WTC11 (cell line): ENCODE data around the gene CDK2AP2. TPM values are rescaled to one million over a fixed set of nuclear protein-coding genes. Genes with fewer than 3 reads are reported as not detected.

Experiments used
- ATAC-seq: fragments of 200-7000 bp; cut with Tn5 transposase; 2 replicates; pipeline ENCODE4 v1.10.0; 2021; ENCODE audit warnings: mild to moderate bottlenecking, moderate library complexity
- CTCF ChIA-PET: fragments of 300-600 bp; sonication (Branson Sonifier 250); formaldehyde crosslinking; loops from one replicate; lab custom pipeline; 2021; ENCODE audit warnings: antibody characterized with exemption; lab: Charles Lee
- POLR2A ChIA-PET: fragments of 350-600 bp; sonication (Branson Sonifier 250); formaldehyde crosslinking; loops from one replicate; lab custom pipeline; 2021; ENCODE audit warnings: antibody characterized with exemption; lab: Charles Lee
- DNase-seq: peaks from one replicate; pipeline ENCODE4 v3.0.0; 2021; ENCODE audit warnings: low spot score
- H3K27ac Mint-ChIP-seq: 2 replicates; pipeline ENCODE4 v1.8.0; 2021; ENCODE audit warnings: mixed read lengths
- H3K27me3 Mint-ChIP-seq: 2 replicates; pipeline ENCODE4 v1.8.0; 2021; ENCODE audit warnings: low read depth, mild to moderate bottlenecking, moderate library complexity, mixed read lengths
- H3K36me3 Mint-ChIP-seq: 2 replicates; pipeline ENCODE4 v1.8.0; 2021; ENCODE audit warnings: mixed read lengths
- H3K4me1 Mint-ChIP-seq: 2 replicates; pipeline ENCODE4 v1.8.0; 2022; ENCODE audit warnings: mixed read lengths
- H3K4me3 Mint-ChIP-seq: 2 replicates; pipeline ENCODE4 v1.8.0; 2021; ENCODE audit warnings: mild to moderate bottlenecking, moderate library complexity, mixed read lengths
- H3K9me3 Mint-ChIP-seq: 2 replicates; pipeline ENCODE4 v1.8.0; 2021; ENCODE audit warnings: mixed read lengths
- FOXJ3 ChIP-seq: sonication (generic); formaldehyde crosslinking; IDR thresholded peaks from 2 replicates; pipeline ENCODE4 v1.9.0; 2021; ENCODE audit warnings: missing genetic modification reagents, mild to moderate bottlenecking, borderline replicate concordance
- FOXP1 ChIP-seq: sonication (generic); formaldehyde crosslinking; IDR thresholded peaks from 2 replicates; pipeline ENCODE4 v1.8.0; 2022; ENCODE audit warnings: missing genetic modification reagents, mild to moderate bottlenecking, moderate library complexity, borderline replicate concordance
- SMAD4 ChIP-seq: sonication (generic); formaldehyde crosslinking; IDR thresholded peaks from 2 replicates; pipeline ENCODE4 v1.8.0; 2022; ENCODE audit warnings: mild to moderate bottlenecking, missing genetic modification reagents
- TEAD1 ChIP-seq: sonication (generic); formaldehyde crosslinking; IDR thresholded peaks from 2 replicates; pipeline ENCODE4 v1.8.0; 2022; ENCODE audit warnings: mild to moderate bottlenecking, missing genetic modification reagents
- ZBTB21 ChIP-seq: sonication (generic); formaldehyde crosslinking; IDR thresholded peaks from 2 replicates; pipeline ENCODE4 v1.8.1; 2023; ENCODE audit warnings: mild to moderate bottlenecking, missing genetic modification reagents, borderline replicate concordance
- total RNA-seq: library from RNA; stranded (reverse); gene quantifications from 3 replicates; pipeline ENCODE4 v1.2.3, GENCODE V29; 2021
- TF ChIP-seq, protein P1 (sequence below): fragments of 200-600 bp; IDR thresholded peaks from 2 replicates; pipeline ENCODE4 v1.8.0; 2022; ENCODE audit warnings: antibody characterized with exemption
- TF ChIP-seq, protein P2 (sequence below): fragments of 250-450 bp; sonication (Bioruptor Pico); IDR thresholded peaks from 2 replicates; pipeline ENCODE4 v1.9.0; 2021; ENCODE audit warnings: mild to moderate bottlenecking, borderline replicate concordance
- TF ChIP-seq, protein P3 (sequence below): sonication (generic); formaldehyde crosslinking; IDR thresholded peaks from 2 replicates; pipeline ENCODE4 v1.8.1; 2023; ENCODE audit warnings: mild to moderate bottlenecking, missing genetic modification reagents
- TF ChIP-seq, protein P4 (sequence below): sonication (generic); formaldehyde crosslinking; IDR thresholded peaks from 2 replicates; pipeline ENCODE4 v1.8.1; 2023; ENCODE audit warnings: mild to moderate bottlenecking, missing genetic modification reagents, moderate library complexity
- TF ChIP-seq, protein P5 (sequence below): sonication (generic); formaldehyde crosslinking; IDR thresholded peaks from 2 replicates; pipeline ENCODE4 v1.8.0; 2022; ENCODE audit warnings: mild to moderate bottlenecking, missing genetic modification reagents
- TF ChIP-seq, protein P6 (sequence below): sonication (generic); formaldehyde crosslinking; IDR thresholded peaks from 2 replicates; pipeline ENCODE4 v1.8.1; 2023; ENCODE audit warnings: mild to moderate bottlenecking, missing genetic modification reagents, moderate library complexity

The CDK2AP2 gene
- total RNA-seq, 1 experiment from 2014 or later: 53.1 TPM

DNA sequence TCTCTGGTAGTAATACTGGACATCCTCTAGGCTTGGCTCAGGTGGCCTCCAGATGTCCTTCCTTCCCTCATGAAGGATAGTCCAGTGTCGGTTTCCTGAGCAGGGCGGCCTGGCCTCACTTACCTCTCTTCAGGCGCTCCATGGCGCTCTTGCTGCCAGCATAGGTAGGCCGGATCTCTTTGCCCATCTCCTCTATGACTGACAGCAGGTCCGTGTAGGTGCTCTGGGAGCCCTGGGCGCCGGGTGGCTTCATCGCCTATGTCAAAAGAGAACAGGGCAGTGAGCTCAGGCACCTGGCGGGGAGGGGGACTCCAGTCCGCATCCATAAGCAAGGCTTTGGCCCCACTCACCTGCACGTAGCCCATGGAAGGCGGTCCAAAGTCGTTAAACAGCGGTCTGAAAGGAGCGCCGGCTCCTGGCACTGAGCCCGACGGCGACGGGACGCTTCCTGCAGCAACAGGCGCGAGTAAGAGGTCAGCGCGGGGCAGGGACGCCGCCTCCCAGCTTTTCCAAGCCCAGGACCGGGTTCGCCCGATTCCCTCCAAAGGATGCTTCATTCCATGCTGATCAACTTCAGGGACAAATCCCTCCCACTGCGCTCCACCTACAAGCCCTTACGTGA, 609 bp downstream of the CDK2AP2 start (continued):
- TF ChIP-seq, protein P1, sequence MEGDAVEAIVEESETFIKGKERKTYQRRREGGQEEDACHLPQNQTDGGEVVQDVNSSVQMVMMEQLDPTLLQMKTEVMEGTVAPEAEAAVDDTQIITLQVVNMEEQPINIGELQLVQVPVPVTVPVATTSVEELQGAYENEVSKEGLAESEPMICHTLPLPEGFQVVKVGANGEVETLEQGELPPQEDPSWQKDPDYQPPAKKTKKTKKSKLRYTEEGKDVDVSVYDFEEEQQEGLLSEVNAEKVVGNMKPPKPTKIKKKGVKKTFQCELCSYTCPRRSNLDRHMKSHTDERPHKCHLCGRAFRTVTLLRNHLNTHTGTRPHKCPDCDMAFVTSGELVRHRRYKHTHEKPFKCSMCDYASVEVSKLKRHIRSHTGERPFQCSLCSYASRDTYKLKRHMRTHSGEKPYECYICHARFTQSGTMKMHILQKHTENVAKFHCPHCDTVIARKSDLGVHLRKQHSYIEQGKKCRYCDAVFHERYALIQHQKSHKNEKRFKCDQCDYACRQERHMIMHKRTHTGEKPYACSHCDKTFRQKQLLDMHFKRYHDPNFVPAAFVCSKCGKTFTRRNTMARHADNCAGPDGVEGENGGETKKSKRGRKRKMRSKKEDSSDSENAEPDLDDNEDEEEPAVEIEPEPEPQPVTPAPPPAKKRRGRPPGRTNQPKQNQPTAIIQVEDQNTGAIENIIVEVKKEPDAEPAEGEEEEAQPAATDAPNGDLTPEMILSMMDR: no peak
- TF ChIP-seq, protein P2, sequence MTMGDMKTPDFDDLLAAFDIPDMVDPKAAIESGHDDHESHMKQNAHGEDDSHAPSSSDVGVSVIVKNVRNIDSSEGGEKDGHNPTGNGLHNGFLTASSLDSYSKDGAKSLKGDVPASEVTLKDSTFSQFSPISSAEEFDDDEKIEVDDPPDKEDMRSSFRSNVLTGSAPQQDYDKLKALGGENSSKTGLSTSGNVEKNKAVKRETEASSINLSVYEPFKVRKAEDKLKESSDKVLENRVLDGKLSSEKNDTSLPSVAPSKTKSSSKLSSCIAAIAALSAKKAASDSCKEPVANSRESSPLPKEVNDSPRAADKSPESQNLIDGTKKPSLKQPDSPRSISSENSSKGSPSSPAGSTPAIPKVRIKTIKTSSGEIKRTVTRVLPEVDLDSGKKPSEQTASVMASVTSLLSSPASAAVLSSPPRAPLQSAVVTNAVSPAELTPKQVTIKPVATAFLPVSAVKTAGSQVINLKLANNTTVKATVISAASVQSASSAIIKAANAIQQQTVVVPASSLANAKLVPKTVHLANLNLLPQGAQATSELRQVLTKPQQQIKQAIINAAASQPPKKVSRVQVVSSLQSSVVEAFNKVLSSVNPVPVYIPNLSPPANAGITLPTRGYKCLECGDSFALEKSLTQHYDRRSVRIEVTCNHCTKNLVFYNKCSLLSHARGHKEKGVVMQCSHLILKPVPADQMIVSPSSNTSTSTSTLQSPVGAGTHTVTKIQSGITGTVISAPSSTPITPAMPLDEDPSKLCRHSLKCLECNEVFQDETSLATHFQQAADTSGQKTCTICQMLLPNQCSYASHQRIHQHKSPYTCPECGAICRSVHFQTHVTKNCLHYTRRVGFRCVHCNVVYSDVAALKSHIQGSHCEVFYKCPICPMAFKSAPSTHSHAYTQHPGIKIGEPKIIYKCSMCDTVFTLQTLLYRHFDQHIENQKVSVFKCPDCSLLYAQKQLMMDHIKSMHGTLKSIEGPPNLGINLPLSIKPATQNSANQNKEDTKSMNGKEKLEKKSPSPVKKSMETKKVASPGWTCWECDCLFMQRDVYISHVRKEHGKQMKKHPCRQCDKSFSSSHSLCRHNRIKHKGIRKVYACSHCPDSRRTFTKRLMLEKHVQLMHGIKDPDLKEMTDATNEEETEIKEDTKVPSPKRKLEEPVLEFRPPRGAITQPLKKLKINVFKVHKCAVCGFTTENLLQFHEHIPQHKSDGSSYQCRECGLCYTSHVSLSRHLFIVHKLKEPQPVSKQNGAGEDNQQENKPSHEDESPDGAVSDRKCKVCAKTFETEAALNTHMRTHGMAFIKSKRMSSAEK: no peak
- no peak for TF ChIP-seq FOXJ3 (CRISPR knock-in tag)
- 0 out of 2 replicates have a peak, but pooled peaks have one; percentile 33 for TF ChIP-seq TEAD1 (CRISPR knock-in tag)
- TF ChIP-seq FOXP1: no peak
- TF ChIP-seq ZBTB21 (CRISPR knock-in tag): no peak
- TF ChIP-seq SMAD4: 0 out of 2 replicates have a peak, but pooled peaks have one; percentile 48
- TF ChIP-seq, protein P3, sequence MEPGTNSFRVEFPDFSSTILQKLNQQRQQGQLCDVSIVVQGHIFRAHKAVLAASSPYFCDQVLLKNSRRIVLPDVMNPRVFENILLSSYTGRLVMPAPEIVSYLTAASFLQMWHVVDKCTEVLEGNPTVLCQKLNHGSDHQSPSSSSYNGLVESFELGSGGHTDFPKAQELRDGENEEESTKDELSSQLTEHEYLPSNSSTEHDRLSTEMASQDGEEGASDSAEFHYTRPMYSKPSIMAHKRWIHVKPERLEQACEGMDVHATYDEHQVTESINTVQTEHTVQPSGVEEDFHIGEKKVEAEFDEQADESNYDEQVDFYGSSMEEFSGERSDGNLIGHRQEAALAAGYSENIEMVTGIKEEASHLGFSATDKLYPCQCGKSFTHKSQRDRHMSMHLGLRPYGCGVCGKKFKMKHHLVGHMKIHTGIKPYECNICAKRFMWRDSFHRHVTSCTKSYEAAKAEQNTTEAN (CRISPR knock-in tag): no peak
- TF ChIP-seq, protein P4, sequence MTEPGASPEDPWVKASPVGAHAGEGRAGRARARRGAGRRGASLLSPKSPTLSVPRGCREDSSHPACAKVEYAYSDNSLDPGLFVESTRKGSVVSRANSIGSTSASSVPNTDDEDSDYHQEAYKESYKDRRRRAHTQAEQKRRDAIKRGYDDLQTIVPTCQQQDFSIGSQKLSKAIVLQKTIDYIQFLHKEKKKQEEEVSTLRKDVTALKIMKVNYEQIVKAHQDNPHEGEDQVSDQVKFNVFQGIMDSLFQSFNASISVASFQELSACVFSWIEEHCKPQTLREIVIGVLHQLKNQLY (CRISPR knock-in tag): no peak
- TF ChIP-seq, protein P5, sequence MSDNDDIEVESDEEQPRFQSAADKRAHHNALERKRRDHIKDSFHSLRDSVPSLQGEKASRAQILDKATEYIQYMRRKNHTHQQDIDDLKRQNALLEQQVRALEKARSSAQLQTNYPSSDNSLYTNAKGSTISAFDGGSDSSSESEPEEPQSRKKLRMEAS: no peak

DNA sequence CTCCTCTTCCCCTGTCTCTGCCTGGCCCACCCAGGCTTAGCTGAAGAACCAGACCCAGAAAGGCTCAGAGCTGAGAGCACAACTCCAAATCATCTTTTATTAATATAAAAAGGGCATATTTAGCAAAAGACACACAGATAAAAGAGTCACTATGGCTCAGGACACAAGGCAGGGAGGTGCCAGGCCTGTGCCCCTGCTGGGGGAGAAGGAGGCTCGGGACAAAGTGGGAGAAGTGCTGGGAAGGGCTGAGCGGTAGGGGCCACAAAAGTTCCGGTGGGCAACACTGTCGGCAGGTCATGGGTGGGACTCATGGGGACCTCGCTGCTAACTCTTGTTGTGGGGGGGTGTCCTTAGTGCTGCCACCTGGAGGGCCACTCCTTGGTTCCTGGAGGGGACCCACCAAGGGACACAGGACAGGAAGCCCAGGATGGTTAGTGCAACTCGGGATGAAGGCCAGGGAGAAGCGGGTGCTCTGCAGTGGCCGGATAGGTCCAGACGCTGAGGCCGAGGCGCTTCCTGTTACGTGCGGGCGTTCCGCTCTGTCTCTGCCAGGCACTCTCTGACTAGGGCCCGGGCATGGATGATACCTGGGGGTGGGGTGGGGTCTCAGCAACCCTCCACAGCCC, 1.4 kb downstream of the CDK2AP2 start:
- DNase-seq (no peak), ATAC-seq (no peak)
- H3K4me1 Mint-ChIP-seq: peaks cover 29% of the 10 kb centered on the region
- POLR2A ChIA-PET: no interaction called here
- H3K4me3 Mint-ChIP-seq: peak overlapping the region; percentile 83
- H3K36me3 Mint-ChIP-seq: peaks cover 2% of the 10 kb centered on the region; the same call in 1 of the 2 replicates
- H3K27ac Mint-ChIP-seq: peak overlapping the region; percentile 89
- TF ChIP-seq, protein P6, sequence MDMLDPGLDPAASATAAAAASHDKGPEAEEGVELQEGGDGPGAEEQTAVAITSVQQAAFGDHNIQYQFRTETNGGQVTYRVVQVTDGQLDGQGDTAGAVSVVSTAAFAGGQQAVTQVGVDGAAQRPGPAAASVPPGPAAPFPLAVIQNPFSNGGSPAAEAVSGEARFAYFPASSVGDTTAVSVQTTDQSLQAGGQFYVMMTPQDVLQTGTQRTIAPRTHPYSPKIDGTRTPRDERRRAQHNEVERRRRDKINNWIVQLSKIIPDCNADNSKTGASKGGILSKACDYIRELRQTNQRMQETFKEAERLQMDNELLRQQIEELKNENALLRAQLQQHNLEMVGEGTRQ (CRISPR knock-in tag): no peak
- TF ChIP-seq, protein P1: peak; percentile 5; the same call in 1 of the 2 replicates
- TF ChIP-seq, all 79 proteins: peak for 1
- CTCF ChIA-PET: interaction anchor here (0.6 kb wide), 1 partner anchor 282 kb away, joined by 3 read pairs; no protein-coding TSS in a partner anchor
- Mint-ChIP-seq H3K9me3 (no peaks in the 10 kb centered on the region), H3K27me3 (peaks cover 20% of the 10 kb centered on the region)
